Panc1 (cell line): ENCODE measurements around the gene MAP4. TPM values are rescaled to one million over a fixed set of nuclear protein-coding genes. Genes with fewer than 3 reads are reported as not detected.

Experiments
- ATAC-seq: fragments of 200-7000 bp; cut with Tn5 transposase; 2 replicates; pipeline ENCODE4 v1.9.1; 2020; ENCODE audit warnings: mild to moderate bottlenecking, moderate library complexity
- BruUV-seq: library from RNA; stranded (reverse); fragments of 400-500 nt; replicated peaks from 2 replicates; lab custom pipeline; 2021; lab: Mats Ljungman, UMichigan
- CTCF ChIA-PET: fragments of 300-600 bp; sonication (Branson Sonifier 250); formaldehyde crosslinking; loops from one replicate; lab custom pipeline; 2022; ENCODE audit warnings: antibody characterized with exemption; lab: Charles Lee
- POLR2A ChIA-PET: fragments of 300-600 bp; sonication (Branson Sonifier 250); formaldehyde crosslinking; loops from one replicate; lab custom pipeline; 2022; ENCODE audit warnings: antibody characterized with exemption; lab: Charles Lee
- DNase-seq: peaks from one replicate; pipeline ENCODE4 v3.0.0-alpha.2; 2010; ENCODE audit warnings: low read depth, low spot score
- H3K27ac ChIP-seq: 2 replicates; pipeline ENCODE4 v1.5.1; 2011; ENCODE audit warnings: mild to moderate bottlenecking, low read length, inconsistent platforms
- H3K27me3 ChIP-seq: fragments of 200-500 bp; sonication (Bioruptor generic); 2 replicates; pipeline ENCODE4 v1.6.0; 2014; ENCODE audit warnings: low read length, inconsistent platforms; ENCODE audit not compliant: control insufficient read depth, insufficient read depth
- H3K36me3 ChIP-seq: fragments of 200-500 bp; sonication (Bioruptor generic); 2 replicates; pipeline ENCODE4 v1.5.1; 2014; ENCODE audit warnings: inconsistent platforms, mild to moderate bottlenecking, low read length, moderate library complexity; ENCODE audit not compliant: control insufficient read depth, insufficient read depth
- H3K4me1 ChIP-seq: 2 replicates; pipeline ENCODE4 v1.5.1; 2011; ENCODE audit warnings: inconsistent platforms, mild to moderate bottlenecking, low read length, moderate library complexity; ENCODE audit not compliant: control insufficient read depth, insufficient read depth
- H3K4me3 ChIP-seq, 2 experiments: 2 replicates each; pipeline ENCODE4 v1.5.1; 2011 to 2012; ENCODE audit warnings: low read depth in 2 of 2, low read length in 2 of 2, mild to moderate bottlenecking in 2 of 2, inconsistent platforms in 1 of 2, moderate library complexity in 1 of 2
- H3K9me3 ChIP-seq: fragments of 200-500 bp; sonication (Bioruptor generic); 2 replicates; pipeline ENCODE4 v1.5.1; 2014; ENCODE audit warnings: low read depth, mild to moderate bottlenecking, inconsistent platforms, low read length, moderate library complexity; ENCODE audit not compliant: control insufficient read depth, insufficient read depth
- POLR2AphosphoS5 ChIP-seq: IDR thresholded peaks from 2 replicates; pipeline ENCODE4 v1.6.1; 2012; ENCODE audit warnings: mild to moderate bottlenecking, low read depth, low read length, moderate library complexity
- SIN3A ChIP-seq: IDR thresholded peaks from 2 replicates; pipeline ENCODE4 v1.6.1; 2012; ENCODE audit warnings: low read depth, mild to moderate bottlenecking, low read length, moderate library complexity, borderline replicate concordance; ENCODE audit not compliant: insufficient read depth
- TCF7L2 ChIP-seq: IDR thresholded peaks from 2 replicates; pipeline ENCODE4 v1.6.1; 2011; ENCODE audit warnings: mild to moderate bottlenecking, low read depth, low read length, inconsistent platforms
- in situ Hi-C: cut with HindIII; loops from 2 replicates; pipeline ENCODE4 v1.10.0; 2016; ENCODE audit warnings: low sequenced_read_pairs, low pct_unique_long_range_greater_than_20kb
- intact Hi-C: fragments of 100-400 bp; cut with micrococcal nuclease; formaldehyde crosslinking; loops from one replicate; pipeline ENCODE4 v1.10.0; 2022; ENCODE audit not compliant: unreplicated experiment
- total RNA-seq: library from RNA; stranded (reverse); gene quantifications from one replicate; pipeline ENCODE4 v1.2.1, GENCODE V29; 2021; ENCODE audit not compliant: unreplicated experiment
- TF ChIP-seq, protein P1 (sequence below), 2 experiments: IDR thresholded peaks; 2 replicates each; pipeline ENCODE4 v1.6.1; 2011 to 2012; ENCODE audit warnings: low read depth in 2 of 2, control low read depth in 1 of 2, low read length in 1 of 2, mild to moderate bottlenecking in 1 of 2, moderate library complexity in 1 of 2; ENCODE audit not compliant: insufficient read depth in 1 of 2
- TF ChIP-seq, protein P2 (sequence below): fragments of 450-650 bp; IDR thresholded peaks from 2 replicates; pipeline ENCODE4 v1.5.1; 2017; ENCODE audit warnings: mild to moderate bottlenecking

MAP4 gene
- total RNA-seq, 1 experiment from 2014 or later: 150 TPM

DNA sequence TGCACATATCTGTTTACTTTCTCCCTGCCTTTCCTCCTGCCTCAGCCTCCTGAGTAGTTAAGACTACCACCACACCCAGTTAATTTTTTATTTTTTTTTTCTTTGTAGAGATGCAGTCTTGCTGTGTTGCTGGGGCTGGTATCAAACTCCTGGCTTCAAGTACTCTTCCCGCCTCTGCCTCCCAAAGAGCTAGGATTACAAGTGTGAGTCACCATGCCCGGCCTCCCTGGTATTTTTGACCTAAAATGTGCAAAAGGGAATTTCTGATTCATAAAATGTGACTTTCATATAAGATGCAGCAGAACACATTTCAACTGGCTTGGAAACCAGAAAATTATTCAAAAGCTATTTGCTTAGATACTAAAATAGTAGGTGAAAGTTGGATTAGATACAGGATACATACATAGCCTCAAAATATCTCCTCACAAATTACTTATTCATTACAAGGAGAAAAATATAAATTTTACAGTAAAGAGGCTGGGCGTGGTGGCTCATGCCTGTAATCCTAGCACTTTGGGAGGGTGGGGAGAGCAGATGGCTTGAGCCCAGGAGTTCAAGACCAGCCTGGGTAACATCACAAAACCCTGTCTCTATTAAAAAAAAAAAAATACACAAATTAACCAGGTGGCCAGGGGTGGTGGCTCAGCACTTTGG lies 32.0 kb downstream of the MAP4 start:
- POLR2A ChIA-PET: no interaction called here
- no TSS peak for BruUV-seq
- Histone ChIP-seq H3K36me3 (no peaks in the 10 kb centered on the region; the same call in 1 of the 2 replicates), H3K9me3 (no peaks in the 10 kb centered on the region), H3K27me3 (no peaks in the 10 kb centered on the region), H3K27ac (no peak overlapping the region), H3K4me3 (no peak overlapping the region), H3K4me1 (no peaks in the 10 kb centered on the region)
- intact Hi-C loops (no loop called here), in situ Hi-C loops (no loop called here)
- ATAC-seq (no peak), DNase-seq (no peak)
- TF ChIP-seq POLR2AphosphoS5 (no peak), SIN3A (no peak), TCF7L2 (no peak)
- TF ChIP-seq, protein P1, sequence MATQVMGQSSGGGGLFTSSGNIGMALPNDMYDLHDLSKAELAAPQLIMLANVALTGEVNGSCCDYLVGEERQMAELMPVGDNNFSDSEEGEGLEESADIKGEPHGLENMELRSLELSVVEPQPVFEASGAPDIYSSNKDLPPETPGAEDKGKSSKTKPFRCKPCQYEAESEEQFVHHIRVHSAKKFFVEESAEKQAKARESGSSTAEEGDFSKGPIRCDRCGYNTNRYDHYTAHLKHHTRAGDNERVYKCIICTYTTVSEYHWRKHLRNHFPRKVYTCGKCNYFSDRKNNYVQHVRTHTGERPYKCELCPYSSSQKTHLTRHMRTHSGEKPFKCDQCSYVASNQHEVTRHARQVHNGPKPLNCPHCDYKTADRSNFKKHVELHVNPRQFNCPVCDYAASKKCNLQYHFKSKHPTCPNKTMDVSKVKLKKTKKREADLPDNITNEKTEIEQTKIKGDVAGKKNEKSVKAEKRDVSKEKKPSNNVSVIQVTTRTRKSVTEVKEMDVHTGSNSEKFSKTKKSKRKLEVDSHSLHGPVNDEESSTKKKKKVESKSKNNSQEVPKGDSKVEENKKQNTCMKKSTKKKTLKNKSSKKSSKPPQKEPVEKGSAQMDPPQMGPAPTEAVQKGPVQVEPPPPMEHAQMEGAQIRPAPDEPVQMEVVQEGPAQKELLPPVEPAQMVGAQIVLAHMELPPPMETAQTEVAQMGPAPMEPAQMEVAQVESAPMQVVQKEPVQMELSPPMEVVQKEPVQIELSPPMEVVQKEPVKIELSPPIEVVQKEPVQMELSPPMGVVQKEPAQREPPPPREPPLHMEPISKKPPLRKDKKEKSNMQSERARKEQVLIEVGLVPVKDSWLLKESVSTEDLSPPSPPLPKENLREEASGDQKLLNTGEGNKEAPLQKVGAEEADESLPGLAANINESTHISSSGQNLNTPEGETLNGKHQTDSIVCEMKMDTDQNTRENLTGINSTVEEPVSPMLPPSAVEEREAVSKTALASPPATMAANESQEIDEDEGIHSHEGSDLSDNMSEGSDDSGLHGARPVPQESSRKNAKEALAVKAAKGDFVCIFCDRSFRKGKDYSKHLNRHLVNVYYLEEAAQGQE (IDR thresholded peaks at IDR 0.05; ENCODE audit: insufficient read depth in 1 of 2, low read depth in 2 of 2, low read length in 1 of 2): no peak
- TF ChIP-seq, protein P2, sequence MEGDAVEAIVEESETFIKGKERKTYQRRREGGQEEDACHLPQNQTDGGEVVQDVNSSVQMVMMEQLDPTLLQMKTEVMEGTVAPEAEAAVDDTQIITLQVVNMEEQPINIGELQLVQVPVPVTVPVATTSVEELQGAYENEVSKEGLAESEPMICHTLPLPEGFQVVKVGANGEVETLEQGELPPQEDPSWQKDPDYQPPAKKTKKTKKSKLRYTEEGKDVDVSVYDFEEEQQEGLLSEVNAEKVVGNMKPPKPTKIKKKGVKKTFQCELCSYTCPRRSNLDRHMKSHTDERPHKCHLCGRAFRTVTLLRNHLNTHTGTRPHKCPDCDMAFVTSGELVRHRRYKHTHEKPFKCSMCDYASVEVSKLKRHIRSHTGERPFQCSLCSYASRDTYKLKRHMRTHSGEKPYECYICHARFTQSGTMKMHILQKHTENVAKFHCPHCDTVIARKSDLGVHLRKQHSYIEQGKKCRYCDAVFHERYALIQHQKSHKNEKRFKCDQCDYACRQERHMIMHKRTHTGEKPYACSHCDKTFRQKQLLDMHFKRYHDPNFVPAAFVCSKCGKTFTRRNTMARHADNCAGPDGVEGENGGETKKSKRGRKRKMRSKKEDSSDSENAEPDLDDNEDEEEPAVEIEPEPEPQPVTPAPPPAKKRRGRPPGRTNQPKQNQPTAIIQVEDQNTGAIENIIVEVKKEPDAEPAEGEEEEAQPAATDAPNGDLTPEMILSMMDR: no peak
- CTCF ChIA-PET: no interaction called here

DNA sequence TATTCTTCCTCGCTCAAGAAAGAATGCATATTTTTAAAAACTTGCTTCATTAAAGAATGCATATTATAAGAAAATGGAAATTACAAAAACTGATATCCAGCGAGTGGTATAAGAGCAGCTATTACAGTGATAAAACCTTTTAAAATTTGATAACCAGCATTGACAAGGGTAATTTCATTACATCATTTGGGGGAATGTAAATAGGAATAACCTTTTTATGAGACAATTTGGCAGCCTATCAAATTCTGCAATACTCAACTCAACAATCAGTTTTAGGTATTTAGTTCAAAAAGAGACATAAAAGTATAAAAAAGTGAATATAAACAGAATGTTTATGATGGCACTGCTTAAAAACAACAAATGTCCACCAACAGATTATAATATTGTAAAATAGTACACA lies 35.4 kb downstream of the MAP4 start:
- H3K27me3 ChIP-seq: no peaks in the 10 kb centered on the region
- no TSS peak for BruUV-seq
- in situ Hi-C loops: no loop called here

More for the DNA sequence above, 35.4 kb downstream of the MAP4 start:
- DNase-seq (no peak), ATAC-seq (no peak)
- H3K9me3 ChIP-seq: no peaks in the 10 kb centered on the region
- TF ChIP-seq SIN3A (no peak), TCF7L2 (no peak), POLR2AphosphoS5 (no peak)
- TF ChIP-seq, protein P2: no peak
- TF ChIP-seq, protein P1 (IDR thresholded peaks at IDR 0.05; ENCODE audit: insufficient read depth in 1 of 2, low read depth in 2 of 2, low read length in 1 of 2): no peak
- H3K4me1 ChIP-seq: no peaks in the 10 kb centered on the region
- ChIA-PET CTCF (no interaction called here), POLR2A (no interaction called here)
- no peak overlapping the region for H3K27ac ChIP-seq
- intact Hi-C loops: no loop called here
- H3K36me3 ChIP-seq: no peaks in the 10 kb centered on the region; the same call in 1 of the 2 replicates
- no peak overlapping the region for H3K4me3 ChIP-seq
